ENCODE measurements around the gene LRRC7.
"Not testable (repeated sequence)": the region's sequence is repeated elsewhere in the genome, so short reads cannot be mapped to it uniquely, and the experiment has no call there.

LRRC7 gene

DNA sequence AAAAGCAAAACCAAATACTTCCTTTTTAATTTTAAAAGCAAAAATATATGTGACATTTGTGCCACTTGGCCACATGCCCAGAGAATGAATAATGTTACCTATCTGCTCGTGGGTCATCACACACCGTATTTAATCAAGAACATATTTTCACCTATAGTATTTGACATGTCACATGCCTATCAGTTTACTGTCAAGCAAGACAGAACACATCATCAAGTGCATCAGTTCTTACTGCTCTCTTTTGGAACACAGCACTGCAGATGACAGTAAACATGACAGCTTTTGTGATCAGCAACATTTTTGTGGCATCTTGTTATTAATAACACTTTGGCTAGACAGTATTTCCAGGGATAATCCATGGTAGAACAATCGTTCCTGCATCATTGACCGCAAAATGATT lies 134.4 kb downstream of the LRRC7 start:
- no peak for DNase-seq

- no peak for DNase-seq
These were observed 138.8 kb downstream of the LRRC7 start for GRCh38 chr1:69706473-69706872.

DNA sequence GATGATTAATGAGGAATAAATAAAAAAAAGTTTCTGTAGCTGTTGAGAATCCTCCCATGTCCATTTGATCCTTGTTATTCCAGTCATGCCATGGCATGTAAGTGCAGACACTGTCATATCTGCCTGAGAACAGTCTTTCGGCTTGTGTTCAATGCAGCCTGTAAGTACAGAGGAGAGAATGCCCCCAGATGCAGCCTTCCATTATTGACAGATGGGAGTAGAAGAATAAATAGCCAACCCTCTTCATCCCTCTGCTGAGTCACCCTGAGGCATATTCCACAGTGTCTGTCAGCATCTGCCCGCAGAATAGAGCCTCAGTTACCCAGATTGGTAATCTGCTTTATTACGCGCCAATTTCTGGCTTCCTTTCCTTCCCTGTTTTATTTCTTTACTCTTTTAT lies 139.4 kb downstream of the LRRC7 start:
- DNase-seq: no peak

- DNase-seq: no peak
These were observed 142.9 kb downstream of the LRRC7 start for GRCh38 chr1:69710484-69711189.

GRCh38 chr1:69711190-69711930 lies 143.6 kb downstream of the LRRC7 start:
- DNase-seq: no peak

DNA sequence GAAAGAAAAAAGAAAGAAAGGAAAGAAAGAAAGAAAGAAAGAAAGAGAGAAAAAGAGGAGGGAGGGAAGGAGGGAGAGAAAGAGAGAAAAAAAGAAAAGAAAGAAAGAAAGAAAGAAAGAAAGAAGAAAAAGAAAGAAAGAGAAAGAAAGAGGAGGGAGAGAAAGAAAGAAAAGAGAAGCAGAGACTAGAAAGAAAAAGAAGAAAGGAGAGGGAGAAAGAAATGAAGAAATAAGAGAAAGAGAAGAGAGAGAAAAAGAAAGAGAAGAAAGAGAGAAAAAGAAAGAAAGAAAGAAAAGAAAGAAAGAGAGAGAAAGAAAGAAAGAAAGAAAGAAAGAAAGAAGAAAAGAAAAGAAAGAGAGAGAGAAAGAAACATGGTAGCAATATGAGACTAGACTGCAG lies 150.1 kb downstream of the LRRC7 start:
- DNase-seq: not testable (repeated sequence)

DNA sequence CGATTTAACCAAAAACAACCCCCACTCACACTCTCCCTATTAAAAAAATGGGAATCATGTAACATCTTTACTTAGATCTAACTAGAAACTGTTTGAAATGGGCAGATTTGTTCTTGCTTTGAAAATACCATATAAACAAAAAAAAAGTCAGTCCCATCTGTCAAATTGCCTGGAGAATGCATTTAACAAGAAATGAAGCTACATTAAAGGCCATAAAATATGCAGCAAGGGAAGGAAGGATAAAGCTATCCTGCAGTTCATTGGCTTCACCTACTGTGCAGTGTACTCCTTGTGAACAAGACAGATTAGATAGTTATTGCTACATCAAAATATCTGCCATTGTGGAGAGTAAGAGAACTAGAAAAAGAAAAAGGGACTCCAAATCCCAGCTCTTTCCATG lies 160.5 kb downstream of the LRRC7 start:
- no peak for DNase-seq

DNA sequence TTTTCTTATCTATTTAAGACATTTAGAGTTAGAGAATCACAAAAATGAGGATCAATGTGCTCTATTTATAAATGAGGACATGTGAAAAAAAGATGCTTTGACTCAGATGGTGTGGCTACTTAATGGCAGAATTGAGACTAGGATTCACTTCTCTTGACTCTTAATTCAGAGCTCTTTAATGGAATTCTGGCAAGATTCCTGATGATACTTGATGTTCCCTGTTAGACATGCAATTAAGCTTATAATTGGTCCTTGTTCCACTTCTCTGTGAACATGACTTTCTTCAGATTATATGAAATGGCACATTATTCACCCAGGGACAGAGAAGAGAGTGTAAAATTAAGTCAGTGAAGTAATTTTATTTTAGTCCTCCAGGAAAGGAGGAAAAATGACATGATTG lies 165.3 kb downstream of the LRRC7 start:
- DNase-seq: no peak

DNA sequence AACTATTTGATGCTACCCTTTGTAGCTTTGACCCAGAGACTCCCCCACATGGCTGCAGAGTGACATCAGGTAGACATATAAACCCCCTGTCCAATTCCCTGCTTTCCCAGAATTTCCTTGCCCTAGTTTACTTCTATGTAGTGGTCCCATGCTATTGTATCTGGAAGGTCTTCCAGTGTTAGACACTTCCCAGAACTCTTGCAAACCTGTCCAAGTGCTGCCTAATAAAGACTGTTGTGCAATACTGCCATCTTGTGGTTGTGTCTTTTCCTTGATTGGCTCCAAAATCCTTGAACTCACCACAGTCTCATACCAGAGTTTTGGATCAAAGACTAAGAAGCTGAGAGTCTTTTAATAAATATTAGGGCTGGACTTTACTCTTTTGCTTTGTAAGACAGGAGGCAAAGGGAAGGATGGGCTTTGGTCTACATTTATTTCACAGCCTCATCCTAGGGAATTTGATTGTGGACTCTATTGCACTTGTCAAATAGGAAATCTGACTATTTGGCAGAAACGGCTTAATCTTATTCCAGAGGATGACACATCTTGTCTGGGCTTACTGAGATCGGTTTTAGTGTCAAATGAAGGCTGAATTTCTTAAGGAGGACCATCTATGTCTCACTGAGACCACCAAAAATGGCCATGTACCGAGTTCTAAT lies 169.9 kb downstream of the LRRC7 start:
- DNase-seq: no peak

DNA sequence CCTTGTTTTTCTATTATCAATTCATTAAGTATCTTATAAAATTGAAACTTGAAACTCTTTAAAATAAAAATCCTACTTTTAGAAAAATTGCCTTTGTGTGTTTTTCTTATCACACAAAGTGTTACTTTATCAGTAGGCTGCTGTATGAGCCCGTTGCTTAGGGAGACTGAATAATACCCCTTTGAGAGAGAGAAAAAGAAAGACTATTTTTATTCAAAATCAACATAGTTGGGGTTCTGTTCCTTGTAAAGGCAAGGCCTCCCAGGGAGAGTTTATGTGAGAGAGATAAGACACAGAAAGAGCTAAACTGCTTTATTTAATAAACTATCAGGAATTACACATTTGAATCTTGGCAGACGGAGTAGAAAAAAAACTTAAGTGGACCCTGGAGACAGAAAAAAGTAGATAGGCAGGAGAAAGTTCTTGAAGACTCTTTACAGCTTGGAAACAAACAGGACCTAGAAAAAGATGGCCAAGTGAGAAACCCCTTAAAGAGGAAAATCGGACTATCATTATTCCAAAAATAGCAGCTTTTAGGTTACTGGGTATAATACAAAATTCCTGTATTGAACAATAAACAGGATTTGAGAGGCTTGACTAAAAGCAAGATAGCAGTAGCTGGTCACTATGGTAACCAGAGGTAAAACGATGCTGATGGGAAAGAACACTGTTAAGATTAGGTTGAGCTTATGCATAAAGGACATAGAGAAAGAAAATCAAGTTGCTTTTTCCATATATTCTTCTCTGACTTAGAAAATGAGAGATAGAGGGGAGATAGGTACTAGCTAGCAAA lies 170.9 kb downstream of the LRRC7 start:
- no peak for DNase-seq

DNA sequence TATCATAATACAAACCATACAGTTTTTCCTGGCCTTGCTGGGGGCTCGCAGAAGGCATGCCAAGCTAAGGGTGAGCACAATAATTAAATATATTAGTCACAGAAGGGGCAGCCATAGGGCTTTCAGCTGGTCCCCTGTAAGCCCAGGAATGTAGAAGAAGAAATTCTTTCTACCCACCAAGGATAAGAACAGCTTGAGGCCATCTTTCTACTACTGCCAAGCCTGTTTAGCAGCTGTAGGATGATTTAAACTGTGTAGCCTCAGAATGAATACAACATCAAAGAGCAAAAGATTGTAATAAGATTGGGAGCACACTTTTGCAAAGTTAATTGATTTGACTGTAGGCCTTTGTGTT lies 171.5 kb downstream of the LRRC7 start:
- DNase-seq: no peak

GRCh38 chr1:69743146-69743545 lies 175.4 kb downstream of the LRRC7 start:
- no peak for DNase-seq

DNA sequence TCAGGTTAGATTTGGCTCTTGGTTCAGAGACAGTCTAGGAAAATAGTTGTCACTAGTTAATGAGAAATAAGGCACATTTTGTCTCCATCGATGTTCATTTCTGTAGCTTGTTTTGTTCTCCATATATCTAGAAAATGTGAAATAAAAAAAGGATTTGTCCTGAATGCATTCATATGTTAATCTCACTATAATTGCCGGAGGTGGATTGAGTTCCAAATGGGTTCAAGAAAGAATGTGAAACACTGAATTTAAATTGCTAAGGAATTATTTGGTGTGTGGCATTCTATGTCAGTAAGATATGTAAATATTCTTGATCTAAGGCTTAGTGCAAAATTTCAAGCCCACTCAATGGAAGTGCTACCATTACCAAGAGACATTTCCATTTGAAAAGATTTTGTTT lies 176.7 kb downstream of the LRRC7 start:
- DNase-seq: no peak

- DNase-seq: no peak
These were observed 179.5 kb downstream of the LRRC7 start for GRCh38 chr1:69747207-69747606.

- no peak for DNase-seq
These were observed 182.9 kb downstream of the LRRC7 start for GRCh38 chr1:69750638-69751037.

DNA sequence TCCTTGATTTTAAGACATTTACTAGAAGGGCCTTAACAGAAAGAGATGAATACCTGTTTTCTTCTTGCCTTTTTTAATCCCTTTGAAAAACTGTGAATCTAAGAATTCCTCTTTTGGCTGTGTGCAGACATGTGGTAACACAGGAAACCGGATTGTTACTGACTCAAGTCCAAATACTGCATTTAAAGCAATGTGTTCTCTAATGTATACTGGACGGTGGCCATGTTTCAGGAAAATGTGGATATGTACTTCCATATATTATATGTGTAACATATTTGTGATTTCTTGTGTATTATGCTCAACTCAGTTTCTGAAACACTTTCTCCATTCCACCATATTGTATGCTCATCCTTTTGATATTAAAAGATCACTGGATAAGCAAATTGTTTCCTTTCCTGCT lies 185.1 kb downstream of the LRRC7 start:
- DNase-seq: no peak

- no peak for DNase-seq
These were observed 186.8 kb downstream of the LRRC7 start for GRCh38 chr1:69754521-69754920.

GRCh38 chr1:69755647-69756046 lies 187.9 kb downstream of the LRRC7 start:
- no peak for DNase-seq

- no peak for DNase-seq
These were observed 198.2 kb downstream of the LRRC7 start for GRCh38 chr1:69765951-69766350.

GRCh38 chr1:69766431-69767180 lies 198.9 kb downstream of the LRRC7 start:
- DNase-seq: no peak

GRCh38 chr1:69776555-69776954 lies 208.8 kb downstream of the LRRC7 start:
- no peak for DNase-seq

DNA sequence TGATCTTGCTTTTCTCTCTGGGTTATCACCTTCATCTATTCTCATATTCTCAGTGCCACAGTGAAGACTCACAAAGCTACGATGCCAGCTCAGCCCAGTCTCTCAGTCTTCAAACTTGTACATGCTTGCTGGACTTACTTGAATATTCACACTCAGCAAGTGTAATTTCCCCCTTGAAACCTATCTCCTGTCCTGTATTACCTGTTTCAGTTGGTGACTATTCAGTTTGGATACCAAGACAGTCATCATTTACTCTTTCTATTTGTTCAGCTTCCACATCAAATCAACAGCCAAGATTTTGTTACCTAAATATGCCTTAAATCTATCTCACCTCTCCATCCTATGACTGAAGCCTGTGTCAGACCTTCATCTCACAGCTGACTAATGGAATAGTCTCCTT lies 209.7 kb downstream of the LRRC7 start:
- DNase-seq: no peak

DNA sequence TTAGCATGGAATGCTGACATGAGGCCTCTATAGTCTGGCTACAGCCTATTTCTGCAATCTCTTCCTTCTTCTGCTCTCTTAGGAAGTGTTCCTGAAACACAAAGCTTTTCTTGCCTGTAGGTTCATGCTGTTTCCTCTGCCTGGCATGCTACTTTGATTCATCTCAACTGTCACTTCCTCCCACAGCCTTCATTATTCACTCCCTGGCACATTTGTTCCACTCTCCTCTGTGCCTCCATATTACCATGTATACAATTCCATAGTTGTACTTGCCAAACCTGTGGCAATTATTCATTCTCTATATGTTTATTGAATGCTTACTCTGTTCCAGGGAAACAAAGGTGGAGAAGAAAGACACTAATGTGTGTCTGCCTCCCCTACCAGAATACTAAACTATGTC lies 210.2 kb downstream of the LRRC7 start:
- DNase-seq: no peak

Data from NCI-H1048 (cell line).